GM15510 (cell line): ENCODE data around the gene STPG2.

Experiments
- POLR2A ChIP-seq: IDR thresholded peaks from 3 replicates; pipeline ENCODE4 v1.6.1; 2011; ENCODE audit warnings: borderline replicate concordance; ENCODE audit not compliant: insufficient read length; ENCODE audit errors: extremely low read depth

Gene STPG2

DNA sequence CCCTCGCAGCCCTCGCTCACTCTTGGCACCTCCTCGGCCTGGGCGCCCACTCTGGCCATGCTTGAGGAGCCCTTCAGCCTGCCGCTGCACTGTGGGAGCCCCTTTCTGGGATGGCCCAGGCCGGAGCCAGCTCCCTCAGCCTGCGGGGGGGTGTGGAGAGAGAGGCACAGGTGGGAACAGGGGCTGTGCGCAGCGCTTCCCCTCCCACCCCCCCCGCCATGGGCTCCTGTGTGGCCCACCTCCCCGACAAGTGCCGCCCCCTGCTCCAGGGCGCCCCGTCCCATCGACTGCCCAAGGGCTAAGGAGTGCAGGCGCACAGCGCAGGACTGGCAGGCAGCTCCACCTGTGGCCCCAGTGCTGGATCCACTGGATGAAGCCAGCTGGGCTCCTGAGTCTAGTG, 220.2 kb downstream of the STPG2 start:
- no peak for TF ChIP-seq POLR2A

DNA sequence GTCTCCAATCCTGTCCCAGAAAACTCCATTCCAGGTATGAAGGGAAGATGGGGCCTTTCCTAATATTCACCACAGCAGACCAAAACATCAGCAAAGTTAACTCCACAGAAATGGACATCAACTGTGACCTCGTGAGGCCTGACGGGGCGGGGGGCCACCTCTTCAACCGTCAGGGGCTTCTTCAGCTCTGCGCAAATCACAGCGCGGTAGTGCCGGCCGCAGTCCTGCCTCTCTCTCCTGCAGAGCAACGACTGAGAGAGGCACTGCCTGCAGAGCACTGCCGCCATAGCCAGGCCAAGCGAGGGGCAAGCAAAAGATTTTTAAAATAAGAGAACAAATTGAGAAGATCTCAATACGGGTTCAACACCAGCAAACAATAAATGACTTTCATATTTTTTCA, 226.2 kb downstream of the STPG2 start:
- TF ChIP-seq POLR2A, result no peak

DNA sequence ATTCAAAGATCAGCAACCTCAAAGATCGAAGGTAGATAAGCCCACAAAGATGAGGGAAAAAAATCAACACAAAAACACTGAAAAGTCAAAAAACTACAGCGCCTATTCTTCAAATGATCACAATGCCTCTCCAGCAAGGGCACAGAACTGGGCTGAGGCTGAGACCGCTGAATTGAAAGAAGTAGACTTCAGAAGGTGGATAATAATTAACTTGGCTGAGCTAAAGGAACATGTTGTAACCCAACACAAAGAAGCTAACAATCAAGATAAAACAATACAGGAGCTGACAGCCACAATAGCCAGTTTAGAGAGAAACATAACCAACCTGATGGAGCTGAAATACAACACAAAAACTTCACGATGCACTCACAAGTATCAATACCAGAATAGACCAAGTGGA, 231.1 kb downstream of the STPG2 start:
- TF ChIP-seq POLR2A, result no peak

GRCh38 chr4:97911236-97911906, 231.9 kb downstream of the STPG2 start:
- TF ChIP-seq POLR2A, result no peak

- no peak for TF ChIP-seq POLR2A
Observed at GRCh38 chr4:97910005-97910404, 233.3 kb downstream of the STPG2 start.

- no peak for TF ChIP-seq POLR2A
Observed at GRCh38 chr4:97900229-97900628, 243.0 kb downstream of the STPG2 start.

DNA sequence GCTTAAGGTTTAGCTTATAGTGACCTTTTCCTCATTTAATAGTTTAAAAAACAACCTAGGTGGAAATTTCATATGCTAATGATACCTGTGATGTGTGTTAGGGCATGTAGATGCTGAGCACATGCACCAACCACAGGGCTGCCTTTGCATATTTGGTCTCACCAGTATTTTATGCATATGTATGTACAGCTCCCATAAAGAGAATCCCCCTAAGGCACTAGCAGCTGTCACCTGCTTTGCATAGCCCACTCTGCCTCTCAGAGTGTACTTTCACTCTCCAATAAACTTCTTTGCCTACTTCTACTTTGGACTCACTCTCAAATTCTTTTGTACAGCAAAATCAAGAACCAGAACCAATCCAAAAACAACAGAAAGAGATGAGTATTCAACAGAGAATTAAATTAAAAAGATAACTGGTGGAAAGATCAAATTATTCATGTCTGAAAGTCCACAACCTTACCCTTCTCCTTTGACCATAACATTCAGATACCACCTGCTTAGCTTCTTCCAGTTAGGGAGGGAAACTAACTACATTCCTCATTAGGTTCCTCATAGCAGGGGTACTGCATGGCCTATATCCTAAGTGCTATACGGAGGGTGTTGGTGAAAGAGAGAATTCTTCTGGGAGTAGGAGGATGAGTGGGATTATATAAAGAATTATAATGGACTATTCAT, 250.5 kb downstream of the STPG2 start:
- TF ChIP-seq POLR2A, result no peak

GRCh38 chr4:97879942-97880341, 263.3 kb downstream of the STPG2 start:
- no peak for TF ChIP-seq POLR2A

DNA sequence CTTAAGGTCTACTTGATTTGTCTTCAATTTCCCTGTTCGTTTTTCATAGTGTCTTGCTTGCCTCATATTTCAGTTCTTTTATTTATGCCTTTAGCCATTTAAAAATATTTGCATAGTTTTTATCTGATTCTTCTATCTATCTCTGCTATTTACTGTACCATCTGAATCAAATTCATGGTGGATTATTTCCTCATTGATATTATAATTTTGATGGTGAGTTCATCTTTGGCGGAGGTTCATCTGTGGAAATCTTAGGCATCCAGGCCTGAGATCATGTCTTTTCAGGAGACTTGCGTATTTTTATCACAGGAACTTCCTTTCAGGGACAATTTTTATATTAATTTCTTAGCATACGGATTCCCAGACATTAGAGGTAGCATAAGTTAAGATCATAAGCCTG, 275.2 kb downstream of the STPG2 start:
- no peak for TF ChIP-seq POLR2A

DNA sequence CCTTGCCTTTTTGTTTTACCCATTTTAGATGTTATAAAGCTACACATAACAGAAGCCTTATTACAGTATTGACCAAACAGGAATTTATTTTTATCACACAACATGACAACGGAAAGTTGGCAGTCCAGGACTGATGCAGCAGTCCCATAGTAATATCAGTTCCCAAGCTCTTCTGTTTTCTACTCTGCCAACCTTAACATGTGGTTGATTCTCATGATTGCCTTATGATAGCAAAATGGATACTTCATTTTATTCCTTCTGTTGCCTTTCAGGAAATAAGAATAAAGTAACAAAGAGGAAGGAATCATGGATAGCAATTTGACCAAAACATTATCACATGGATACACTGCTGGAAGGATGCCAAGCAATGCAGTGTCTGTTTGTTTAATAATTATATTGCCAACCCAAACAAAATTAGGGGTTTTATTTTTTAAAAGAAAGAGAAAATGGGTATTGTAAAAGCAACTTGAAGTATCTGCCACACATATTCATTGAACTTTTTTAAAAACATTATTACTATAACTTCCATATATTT, 275.7 kb downstream of the STPG2 start:
- no peak for TF ChIP-seq POLR2A

DNA sequence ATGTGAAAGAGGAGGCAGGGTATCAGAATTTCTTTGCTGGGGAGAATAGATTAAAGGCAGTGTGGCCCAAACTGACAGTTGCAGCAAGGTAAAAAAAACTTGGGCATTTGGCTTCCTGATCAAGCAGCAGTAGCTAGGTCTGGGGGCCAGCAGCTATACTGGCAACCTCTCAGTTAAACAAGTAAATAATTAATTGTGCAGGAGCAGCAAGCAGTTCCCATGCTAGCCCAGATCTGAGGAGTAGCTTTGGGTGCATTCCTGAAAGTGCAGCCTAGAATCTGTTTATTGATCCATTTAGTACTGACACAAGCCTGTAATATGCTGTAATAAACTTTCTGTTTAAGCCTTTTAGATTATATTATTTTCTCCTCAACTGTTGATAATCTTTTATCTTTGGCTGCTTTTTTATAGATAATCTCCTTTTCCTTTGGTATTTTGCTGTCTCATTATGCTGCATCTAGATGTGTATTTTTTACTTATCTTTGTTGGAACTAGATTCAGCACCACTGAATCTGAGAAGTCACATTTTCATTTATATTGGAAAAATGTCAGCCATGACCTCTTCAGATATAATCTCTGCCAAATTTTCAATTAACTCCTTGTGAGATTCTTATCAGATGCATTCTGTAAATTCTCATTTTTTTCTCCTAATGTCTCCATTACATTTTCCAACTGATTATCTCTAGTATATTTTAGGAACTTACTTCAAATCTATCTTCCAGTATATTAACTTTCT, 276.3 kb downstream of the STPG2 start:
- TF ChIP-seq POLR2A, result no peak

DNA sequence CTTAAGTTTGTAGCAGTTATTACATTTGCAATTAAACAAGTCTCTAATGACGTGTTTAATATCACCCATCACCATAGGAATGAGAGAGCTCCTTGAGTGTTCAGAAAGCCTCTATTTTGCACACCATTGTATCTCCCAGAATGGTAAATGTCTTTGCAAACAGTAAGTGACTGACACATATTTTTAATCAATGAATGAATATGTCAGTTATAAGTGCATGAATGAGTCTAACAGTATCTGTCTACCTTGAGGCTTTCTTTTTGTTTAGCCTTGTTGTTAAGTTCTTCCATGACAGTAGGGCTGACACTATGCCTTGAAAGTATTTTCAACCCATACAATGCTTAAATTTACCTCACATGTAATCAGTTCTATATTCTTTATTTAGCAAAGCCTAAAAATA, 292.2 kb downstream of the STPG2 start:
- TF ChIP-seq POLR2A, result no peak

GRCh38 chr4:97845758-97846157, 297.5 kb downstream of the STPG2 start:
- TF ChIP-seq POLR2A, result no peak

- no peak for TF ChIP-seq POLR2A
Observed at GRCh38 chr4:97841512-97841911, 301.8 kb downstream of the STPG2 start.

DNA sequence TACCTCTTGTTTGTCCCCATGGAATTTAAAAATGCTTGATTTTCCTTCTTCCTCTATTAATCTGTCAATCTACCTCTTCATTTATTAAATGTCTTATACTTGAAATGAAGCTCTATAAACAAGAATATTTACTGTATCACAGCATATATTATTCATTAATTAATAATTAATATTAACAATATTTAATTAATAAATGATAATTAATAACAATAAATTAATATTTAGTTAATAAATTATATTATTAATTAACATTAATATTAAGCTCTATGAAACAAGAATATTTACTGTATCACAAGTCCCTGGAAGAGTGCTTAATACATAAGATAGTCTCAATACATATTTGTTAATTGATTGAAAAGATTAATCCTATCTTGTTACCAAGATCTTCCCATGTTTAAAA, 306.6 kb downstream of the STPG2 start:
- no peak for TF ChIP-seq POLR2A

GRCh38 chr4:97828646-97829045, 314.6 kb downstream of the STPG2 start:
- TF ChIP-seq POLR2A, result no peak

DNA sequence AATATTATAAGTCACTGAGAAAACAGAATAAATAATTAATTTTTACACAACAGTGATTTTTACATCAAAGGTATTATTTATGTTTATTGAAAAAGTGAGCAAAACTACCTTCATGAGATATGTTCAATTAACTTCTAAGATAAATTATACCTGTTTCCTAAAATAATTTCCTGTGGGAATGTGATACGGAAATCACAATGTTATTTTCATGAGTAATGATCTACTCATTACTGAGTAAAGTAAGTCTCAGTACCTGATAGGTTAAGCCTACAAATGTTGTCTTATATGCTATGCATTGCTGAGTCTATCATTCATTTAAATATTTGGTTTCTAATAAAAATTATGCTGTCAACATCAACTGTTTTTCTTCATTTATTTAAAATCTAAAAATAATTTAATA, 324.0 kb downstream of the STPG2 start:
- no peak for TF ChIP-seq POLR2A

- no peak for TF ChIP-seq POLR2A
Observed at GRCh38 chr4:97812768-97813167, 330.5 kb downstream of the STPG2 start.
